HG02970 (cell line): Measurements from ENCODE around the gene EXOSC10.
"Not testable (repeated sequence)": the region's sequence is repeated elsewhere in the genome, so short reads cannot be mapped to it uniquely, and the experiment has no call there.

ENCODE experiments used
- ATAC-seq: cut with Tn5 transposase; IDR thresholded peaks from one replicate; pipeline ENCODE4 v1.9.1; 2021; ENCODE audit warnings: mild to moderate bottlenecking, moderate library complexity, moderate number of reproducible peaks; ENCODE audit not compliant: unreplicated experiment, low FRiP score

The EXOSC10 gene

GRCh38 chr1:11045428-11046269 lies 54.0 kb downstream of the EXOSC10 start:
- no peak for ATAC-seq

DNA sequence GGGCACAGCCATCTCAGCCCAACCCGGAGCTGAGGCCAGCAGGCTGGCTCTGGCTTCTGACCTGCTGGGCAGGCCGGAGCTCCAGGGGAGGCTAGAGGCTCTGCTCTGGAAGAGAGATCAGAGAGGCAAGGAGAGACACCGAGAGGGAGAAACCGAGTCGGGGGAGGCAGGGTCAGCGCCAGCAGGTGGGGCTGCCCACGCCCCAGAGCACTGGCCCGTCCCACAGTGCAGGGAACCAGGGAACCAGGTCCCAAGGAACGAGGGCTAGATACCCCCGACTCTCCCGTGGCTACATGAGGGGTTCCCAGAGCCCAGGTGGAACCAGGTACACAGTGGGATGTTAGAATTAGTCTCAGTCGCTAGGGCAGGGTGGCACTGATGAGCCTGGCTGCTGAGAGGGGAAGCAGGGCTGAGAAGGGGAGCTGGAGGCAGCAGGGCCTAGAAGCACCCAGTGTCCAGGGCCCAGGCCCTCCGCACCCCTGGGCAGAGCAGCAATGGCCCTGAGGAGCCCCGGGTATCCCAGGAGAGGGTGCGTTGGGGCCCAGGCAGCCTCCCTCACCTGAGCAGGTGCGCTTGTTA lies 54.7 kb downstream of the EXOSC10 start:
- ATAC-seq = no peak

GRCh38 chr1:11044086-11044848 lies 55.4 kb downstream of the EXOSC10 start:
- ATAC-seq = no peak

GRCh38 chr1:11042995-11043874 lies 56.4 kb downstream of the EXOSC10 start:
- no peak for ATAC-seq

DNA sequence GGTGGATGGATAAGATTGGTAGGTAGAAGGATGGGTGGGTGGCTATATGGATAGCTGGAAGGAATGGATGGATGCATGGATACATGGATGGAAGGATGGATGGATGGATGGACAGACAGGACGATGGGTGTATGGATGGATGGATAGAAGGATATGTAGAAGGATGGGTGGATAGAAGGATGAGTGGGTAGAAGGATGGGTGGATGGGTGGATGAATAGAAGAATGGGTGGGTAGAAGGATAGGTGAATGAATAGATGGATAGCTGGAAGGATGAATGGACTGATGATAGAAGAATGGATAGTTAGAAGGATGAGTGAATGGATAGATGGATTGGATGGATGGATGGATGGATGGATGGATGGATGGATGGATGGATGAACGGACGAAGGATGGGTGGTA lies 57.6 kb downstream of the EXOSC10 start:
- no peak for ATAC-seq

GRCh38 chr1:11041048-11041447 lies 58.6 kb downstream of the EXOSC10 start:
- ATAC-seq = no peak

DNA sequence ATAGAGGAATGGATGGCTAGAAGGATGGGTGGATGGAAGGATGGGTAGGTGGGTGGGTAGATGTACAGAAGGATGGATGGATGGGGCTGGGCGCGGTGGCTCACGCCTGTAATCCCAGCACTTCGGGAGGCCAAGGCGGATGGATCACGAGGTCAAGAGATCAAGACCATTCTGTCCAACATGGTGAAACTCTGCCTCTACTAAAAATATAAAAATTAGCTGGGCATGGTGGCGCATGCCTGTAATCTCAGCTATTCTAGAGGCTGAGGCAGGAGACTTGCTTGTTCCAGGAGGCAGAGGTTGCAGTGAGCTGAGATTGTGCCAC lies 59.6 kb downstream of the EXOSC10 start:
- not testable (repeated sequence) for ATAC-seq

DNA sequence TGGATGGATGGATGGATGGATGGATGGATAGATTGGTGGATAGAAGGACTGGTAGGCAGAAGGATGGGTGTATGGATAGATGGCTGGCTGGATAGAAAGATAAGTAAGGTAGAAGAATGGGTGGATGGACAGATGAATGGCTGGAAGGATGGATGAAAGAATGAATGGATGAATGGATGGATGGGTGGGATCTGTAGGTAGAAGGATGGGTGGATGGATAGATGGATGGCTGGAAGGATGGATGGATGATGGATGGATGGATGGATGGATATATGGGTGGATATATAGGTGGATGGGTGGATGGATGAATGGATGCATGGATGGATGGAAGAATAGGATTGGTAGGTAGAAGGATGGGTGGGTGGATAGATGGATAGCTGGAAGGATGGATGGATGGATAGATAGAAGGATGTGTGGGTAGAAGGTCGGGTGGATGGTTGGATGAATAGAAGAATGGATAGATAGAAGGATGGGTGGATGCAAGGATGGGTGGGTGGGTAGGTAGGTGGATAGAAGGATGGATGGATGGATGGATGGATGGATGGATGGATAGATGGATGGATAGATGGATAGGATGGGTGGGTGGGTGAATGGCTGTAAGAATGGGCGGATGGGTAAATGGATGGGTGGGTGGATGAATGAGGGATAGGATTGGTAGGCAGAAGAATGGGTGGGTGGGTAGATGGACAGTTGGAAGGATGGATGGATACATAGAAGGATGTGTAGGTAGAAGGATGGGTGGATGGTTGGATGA lies 60.1 kb downstream of the EXOSC10 start:
- no peak for ATAC-seq

DNA sequence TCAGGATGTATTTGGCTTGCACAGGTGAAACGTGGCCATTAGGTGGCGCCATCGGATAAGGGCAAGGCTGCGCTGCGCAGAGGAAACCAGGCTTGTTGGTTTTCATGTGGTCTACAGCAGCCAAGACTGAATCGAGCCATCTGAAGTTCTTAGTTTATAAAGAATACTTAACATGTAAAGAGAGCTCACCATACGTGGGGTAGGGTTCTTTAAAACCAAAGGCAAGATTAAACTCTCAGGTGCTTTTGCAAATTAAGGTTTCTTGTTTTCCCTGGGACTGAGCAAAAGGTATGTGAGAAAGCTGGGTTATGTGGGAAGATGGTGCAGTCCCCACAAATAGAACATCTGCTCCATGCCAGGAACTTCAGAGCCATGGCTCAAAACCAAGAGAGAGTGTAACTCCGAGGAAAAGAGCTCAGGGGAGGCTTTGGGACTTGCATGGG lies 61.9 kb downstream of the EXOSC10 start:
- ATAC-seq = peak; percentile 66

DNA sequence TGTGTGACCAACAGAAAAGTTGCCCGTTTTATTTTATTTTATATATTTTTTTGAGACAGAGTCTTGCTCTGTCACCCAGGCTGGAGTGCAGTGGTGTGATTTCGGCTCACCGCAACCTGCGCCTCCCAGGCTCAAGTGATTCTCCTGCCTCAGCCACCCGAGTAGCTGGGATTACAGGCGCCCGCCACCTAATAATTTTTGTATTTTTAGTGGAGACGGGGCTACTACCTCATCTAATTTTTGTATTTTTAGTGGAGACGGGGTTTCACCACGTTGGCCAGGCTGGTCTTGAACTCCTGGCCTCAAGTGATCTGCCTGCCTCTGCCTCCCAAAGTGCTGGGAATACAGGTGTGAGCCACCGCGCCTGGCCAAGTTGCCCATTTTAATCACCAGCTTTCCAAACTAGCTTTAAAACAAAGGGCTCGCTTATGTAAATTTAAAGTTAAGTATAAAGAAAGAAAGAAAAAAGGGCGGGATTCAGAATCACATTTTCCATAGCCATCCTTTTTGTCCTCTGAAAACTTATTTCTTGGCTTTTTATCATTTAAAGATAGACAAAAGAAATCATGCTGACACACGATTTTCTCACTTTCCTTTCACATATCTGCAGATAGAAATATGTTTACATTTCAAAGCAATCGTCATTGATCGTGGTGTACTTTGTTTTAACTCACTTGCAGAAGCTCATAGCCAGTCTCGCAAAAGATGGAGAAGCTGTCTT lies 62.5 kb downstream of the EXOSC10 start:
- ATAC-seq = not testable (repeated sequence)

GRCh38 chr1:11031624-11032262 lies 67.9 kb downstream of the EXOSC10 start:
- no peak for ATAC-seq

- ATAC-seq = no peak
Observed at GRCh38 chr1:11030865-11031264, 68.8 kb downstream of the EXOSC10 start.

DNA sequence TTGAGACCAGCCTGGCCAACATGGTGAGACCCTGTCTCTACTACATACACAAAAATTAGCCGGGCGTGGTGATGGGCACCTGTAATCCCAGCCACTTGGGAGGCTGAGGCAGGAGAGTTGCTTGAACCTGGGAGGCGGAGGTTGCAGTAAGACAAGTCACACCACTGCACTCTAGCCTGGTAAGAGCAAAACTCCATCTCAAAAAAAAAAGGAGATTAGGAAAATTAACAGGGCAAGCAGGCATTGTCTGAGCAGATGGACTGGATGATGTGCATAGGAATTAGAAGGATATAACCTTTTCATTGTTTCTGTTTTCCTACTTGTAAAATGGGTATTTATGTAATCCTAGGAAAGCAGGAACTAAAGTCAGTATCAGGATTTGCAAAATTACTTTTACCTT lies 71.7 kb downstream of the EXOSC10 start:
- no peak for ATAC-seq

DNA sequence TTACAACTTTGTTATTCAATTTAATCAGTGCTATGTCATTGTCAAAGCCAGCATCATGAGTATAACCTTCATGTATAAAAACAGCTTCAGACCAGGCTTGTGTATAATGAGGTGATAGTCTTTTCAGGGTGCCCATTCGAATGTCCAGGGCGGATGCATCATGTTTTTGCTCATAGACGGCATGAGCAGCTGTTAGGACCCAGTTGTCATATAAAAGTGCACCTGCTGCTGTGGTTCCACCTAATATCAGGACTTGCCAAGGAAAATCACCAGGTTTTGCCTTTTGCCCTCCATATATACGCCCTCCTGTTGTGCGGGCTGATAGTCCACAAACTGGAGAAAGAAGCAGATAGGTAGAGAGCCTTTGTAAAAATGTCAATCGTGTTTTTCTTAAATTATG lies 72.4 kb downstream of the EXOSC10 start:
- ATAC-seq = no peak

- ATAC-seq = no peak
Observed at GRCh38 chr1:11026903-11027302, 72.8 kb downstream of the EXOSC10 start.

- no peak for ATAC-seq
Observed at GRCh38 chr1:11026052-11026451, 73.6 kb downstream of the EXOSC10 start.

GRCh38 chr1:11025618-11026017 lies 74.1 kb downstream of the EXOSC10 start:
- ATAC-seq = no peak

DNA sequence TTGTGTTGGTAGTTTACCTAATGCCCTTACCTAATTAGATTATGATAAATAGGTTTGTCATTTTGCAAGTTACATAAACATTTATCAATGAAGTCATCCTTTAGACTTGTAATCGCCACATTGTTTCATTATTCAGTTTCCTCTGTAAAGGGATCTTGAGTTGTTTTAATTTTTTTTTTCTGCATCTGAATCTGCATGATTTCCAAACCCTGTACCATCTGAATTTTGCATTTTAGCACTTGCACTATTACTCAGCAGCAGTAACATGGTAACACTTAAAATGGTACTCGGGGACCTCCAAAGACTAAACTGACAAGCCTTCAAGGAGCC lies 74.8 kb downstream of the EXOSC10 start:
- no peak for ATAC-seq
